Heart left ventricle (tissue), 16 donors: Measurements from ENCODE around the gene KRT76. TPM values are rescaled to one million over a fixed set of nuclear protein-coding genes. Genes with fewer than 3 reads are reported as not detected.

Experiments
- ATAC-seq, 4 donors: fragments of 200-7000 bp; cut with Tn5 transposase; one replicate each; pipeline ENCODE4 v1.9.1; 2020 to 2022; ENCODE audit warnings: moderate library complexity in 4 of 4, mild to moderate bottlenecking in 3 of 4, moderate number of reproducible peaks in 1 of 4
- DNase-seq, 5 donors: peaks; one replicate each; pipeline ENCODE4 v3.0.0-alpha.2; 2020
- H3K27ac ChIP-seq, 12 donors: fragments of 200-600 bp; sonication (generic) in 4 of 12; one replicate each; pipeline versions ENCODE4 v1.5.0 to v1.8.0; 2016 to 2022; ENCODE audit warnings: mild to moderate bottlenecking in 2 of 12
- H3K27me3 ChIP-seq, 9 donors: fragments of 200-600 bp; sonication (generic) in 2 of 9; one replicate each; pipeline versions ENCODE4 v1.5.1 to v1.8.0; 2016 to 2022; ENCODE audit warnings: mild to moderate bottlenecking in 3 of 9
- H3K36me3 ChIP-seq, 9 donors: fragments of 200-600 bp; sonication (generic) in 2 of 9; one replicate each; pipeline versions ENCODE4 v1.5.0 to v1.8.0; 2018 to 2022; ENCODE audit warnings: mild to moderate bottlenecking in 2 of 9
- H3K4me1 ChIP-seq, 12 donors: fragments of 200-600 bp; sonication (generic) in 4 of 12; one replicate each; pipeline versions ENCODE4 v1.5.0 to v1.8.0; 2016 to 2022; ENCODE audit warnings: mild to moderate bottlenecking in 3 of 12
- H3K4me3 ChIP-seq, 12 donors: fragments of 200-600 bp; sonication (generic) in 4 of 12; one replicate each; pipeline versions ENCODE4 v1.5.0 to v1.8.0; 2017 to 2022; ENCODE audit warnings: mild to moderate bottlenecking in 9 of 12, moderate library complexity in 4 of 12
- H3K9me3 ChIP-seq, 12 donors: fragments of 200-600 bp; sonication (generic) in 4 of 12; one replicate each; pipeline versions ENCODE4 v1.5.0 to v1.8.0; 2016 to 2022; ENCODE audit warnings: mild to moderate bottlenecking in 1 of 12
- POLR2A ChIP-seq, 2 donors: fragments of 450-650 bp; IDR thresholded peaks; one replicate each; pipeline ENCODE4 v1.6.1; 2017; ENCODE audit warnings: antibody characterized with exemption in 2 of 2, mild to moderate bottlenecking in 2 of 2, moderate library complexity in 2 of 2
- WGBS, 4 donors: extraction: QIAGEN DNeasy Blood & Tissue Kit in 2 of 4; methylation state at CpG; one replicate each; pipeline versions ENCODE4 v1.1.5 to v1.1.7; 2013 to 2018; 5-methylcytosine and 5-hydroxymethylcytosine counted together
- intact Hi-C, 10 donors: fragments of 100-400 bp; cut with DNase I; formaldehyde crosslinking; loops; one replicate each; pipeline versions ENCODE4 v1.11.1 to v1.14.2; 2022
- polyA plus RNA-seq, 2 donors: library from polyadenylated mRNA; stranded (reverse); fragments of 200-250 nt; gene quantifications; one replicate each; pipeline ENCODE4 v1.2.3, GENCODE V29; 2013
- total RNA-seq, 9 donors: library from RNA; depleted of rRNA in 2 of 9; stranded (reverse); fragments of >200 nt in 2 of 9; fragmentation: NEBNext Ultra II Directional in 3 of 9; extraction: Animal tissue kit (Norgen Biotek cat#: 25700) in 3 of 9; gene quantifications; one replicate each; pipeline versions ENCODE4 v1.1.0 to v1.2.4, GENCODE V29; 2016 to 2023
- TF ChIP-seq, protein P1 (sequence below), 12 donors: fragments of 200-600 bp; sonication (generic) in 4 of 12; IDR thresholded peaks; one replicate each; pipeline versions ENCODE4 v1.5.0 to v1.8.0; 2018 to 2022; ENCODE audit warnings: antibody characterized with exemption in 12 of 12, mild to moderate bottlenecking in 5 of 12
- donor health status: ischemic (EF 13 %, LVEDD 7.1; RV severe dilation, severe dysfunction).
- donor health status: healthy with polysubstance abuse.
- donor health status: DM: no; HTN: yes; CAD: no.
- donor health status: DM: no; HTN: no; CAD: no.
- donor health status: ischemic (EF 25% LVEDD 6.9; RV normal size, moderate dysfunction).
- donor health status: ischemic (EF 25% LVEDD 5.7; RV mildly dilated, moderate dysfunction).
- donor health status: healthy.
- donor health status: DM: yes; HTN: yes; CAD: no.
- donor health status: ischemic (EF 35%, LVEDD 5.7; RV mildly dilated, moderate dysfunction).
- donor health status: nonischemic (EF 11% LVEDD 7.7; RV severe dilation, severe dysfunction).
- donor health status: DM: yes; HTN: yes; CAD: no.
- donor health status: PGD.
- donor health status: ischemic (EF 29% LVEDD 5.4; RV normal size, mild dysfunction).
- donor health status: nonischemic (EF 23%, LVEDD 6.1; RV moderate dilation, normal function).

Gene KRT76
- total and polyA plus RNA-seq, 11 donors = not detected

- Histone ChIP-seq H3K27ac (no peak overlapping the region), H3K9me3 (no peaks in the 10 kb centered on the region), H3K27me3 (peaks cover 0 to 33% (median 0%) of the 10 kb centered on the region in 9 donors), H3K36me3 (no peaks in the 10 kb centered on the region), H3K4me1 (no peaks in the 10 kb centered on the region), H3K4me3 (no peak overlapping the region)
- intact Hi-C loops = no loop called here
- DNase-seq (no peak), ATAC-seq (no peak)
- TF ChIP-seq, protein P1, sequence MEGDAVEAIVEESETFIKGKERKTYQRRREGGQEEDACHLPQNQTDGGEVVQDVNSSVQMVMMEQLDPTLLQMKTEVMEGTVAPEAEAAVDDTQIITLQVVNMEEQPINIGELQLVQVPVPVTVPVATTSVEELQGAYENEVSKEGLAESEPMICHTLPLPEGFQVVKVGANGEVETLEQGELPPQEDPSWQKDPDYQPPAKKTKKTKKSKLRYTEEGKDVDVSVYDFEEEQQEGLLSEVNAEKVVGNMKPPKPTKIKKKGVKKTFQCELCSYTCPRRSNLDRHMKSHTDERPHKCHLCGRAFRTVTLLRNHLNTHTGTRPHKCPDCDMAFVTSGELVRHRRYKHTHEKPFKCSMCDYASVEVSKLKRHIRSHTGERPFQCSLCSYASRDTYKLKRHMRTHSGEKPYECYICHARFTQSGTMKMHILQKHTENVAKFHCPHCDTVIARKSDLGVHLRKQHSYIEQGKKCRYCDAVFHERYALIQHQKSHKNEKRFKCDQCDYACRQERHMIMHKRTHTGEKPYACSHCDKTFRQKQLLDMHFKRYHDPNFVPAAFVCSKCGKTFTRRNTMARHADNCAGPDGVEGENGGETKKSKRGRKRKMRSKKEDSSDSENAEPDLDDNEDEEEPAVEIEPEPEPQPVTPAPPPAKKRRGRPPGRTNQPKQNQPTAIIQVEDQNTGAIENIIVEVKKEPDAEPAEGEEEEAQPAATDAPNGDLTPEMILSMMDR (IDR thresholded peaks at IDR 0.05) = no peak
- no peak for TF ChIP-seq POLR2A (IDR thresholded peaks at IDR 0.05)
- WGBS, 4 donors = 73 to 83% (median 81%) methylated on average over 3 of the region's 3 CpGs
These were observed 34.2 kb downstream of the KRT76 start for GRCh38 chr12:52742822-52743457.

DNA sequence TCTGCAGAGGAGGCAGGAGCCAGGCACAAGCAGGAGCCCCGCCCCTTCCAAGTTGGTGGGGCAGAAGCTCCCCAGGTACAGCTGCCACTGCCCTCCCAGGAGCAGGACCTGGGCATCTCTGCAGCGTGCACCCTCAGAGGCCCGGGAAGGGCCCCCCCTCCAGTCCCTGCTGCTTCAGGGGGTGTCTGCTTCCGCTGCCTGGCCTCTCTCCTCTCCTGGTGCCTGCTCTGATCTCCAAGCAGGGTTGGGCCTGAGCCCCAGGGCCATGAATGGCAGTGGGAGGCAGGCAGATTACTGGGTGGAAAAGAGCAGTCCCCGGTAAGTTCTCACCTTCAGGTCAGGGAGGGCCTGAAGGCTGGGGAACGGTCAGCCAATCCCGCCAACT is 35.0 kb downstream of the KRT76 start:
- Histone ChIP-seq H3K27ac (no peak overlapping the region), H3K36me3 (no peaks in the 10 kb centered on the region), H3K4me3 (no peak overlapping the region), H3K4me1 (no peaks in the 10 kb centered on the region), H3K9me3 (no peaks in the 10 kb centered on the region), H3K27me3 (peaks cover 0 to 31% (median 0%) of the 10 kb centered on the region in 9 donors)
- WGBS, 4 donors = 67 to 74% (median 73%) methylated on average over 4 to 7 of the region's 7 CpGs; no CpG with 5 or more reads in 1 of the 4 donors
- ATAC-seq = peak in 1 of 4 donors; percentile 20
- no peak for DNase-seq
- no peak for TF ChIP-seq POLR2A (IDR thresholded peaks at IDR 0.05)
- TF ChIP-seq, protein P1 (IDR thresholded peaks at IDR 0.05) = no peak
- intact Hi-C loops = no loop called here

- peaks cover 0 to 28% (median 0%) of the 10 kb centered on the region in 9 donors for H3K27me3 ChIP-seq
- no peaks in the 10 kb centered on the region for H3K9me3 ChIP-seq
- WGBS, 4 donors = 11 to 16% (median 14%) methylated on average over 13 to 16 of the region's 16 CpGs
- DNase-seq (peak in 3 of 5 donors; percentile 45 to 56 (median 55)), ATAC-seq (peak in 2 of 4 donors; percentile 53 to 71)
- no peak overlapping the region for H3K27ac ChIP-seq
- H3K4me1 ChIP-seq = no peaks in the 10 kb centered on the region
- TF ChIP-seq, protein P1 (IDR thresholded peaks at IDR 0.05) = no peak
- TF ChIP-seq POLR2A (IDR thresholded peaks at IDR 0.05) = no peak
- no peak overlapping the region for H3K4me3 ChIP-seq
- intact Hi-C loops = no loop called here
- H3K36me3 ChIP-seq = no peaks in the 10 kb centered on the region
These were observed 35.6 kb downstream of the KRT76 start for GRCh38 chr12:52741375-52742195.

- intact Hi-C loops = no loop called here
These were observed 36.6 kb downstream of the KRT76 start for GRCh38 chr12:52740584-52740983.

More at GRCh38 chr12:52740584-52740983, 36.6 kb downstream of the KRT76 start:
- Histone ChIP-seq H3K27me3 (peaks cover 0 to 33% (median 0%) of the 10 kb centered on the region in 9 donors), H3K36me3 (no peaks in the 10 kb centered on the region), H3K27ac (no peak overlapping the region), H3K4me3 (no peak overlapping the region), H3K9me3 (no peaks in the 10 kb centered on the region), H3K4me1 (no peaks in the 10 kb centered on the region)
- DNase-seq (no peak), ATAC-seq (no peak)
- TF ChIP-seq, protein P1 (IDR thresholded peaks at IDR 0.05) = no peak
- TF ChIP-seq POLR2A (IDR thresholded peaks at IDR 0.05) = no peak
